RWPE2 (cell line): ENCODE data around the gene DIAPH3.

Experiments
- ATAC-seq: fragments of 200-7000 bp; cut with Tn5 transposase; 3 replicates; pipeline ENCODE4 v1.9.1; 2021; ENCODE audit warnings: low read depth
- DNase-seq: peaks from one replicate; pipeline ENCODE4 v3.0.0-alpha.2; 2020; ENCODE audit warnings: low spot score
- H3K27ac ChIP-seq: fragments of 450-650 bp; 2 replicates; pipeline ENCODE4 v1.5.1; 2017; ENCODE audit warnings: mild to moderate bottlenecking; ENCODE audit not compliant: poor library complexity, severe bottlenecking
- H3K27me3 ChIP-seq: fragments of 250-450 bp; sonication (Bioruptor Pico); 2 replicates; pipeline ENCODE4 v1.5.1; 2021; ENCODE audit warnings: mild to moderate bottlenecking, moderate library complexity; ENCODE audit not compliant: insufficient read depth, poor library complexity, severe bottlenecking
- H3K36me3 ChIP-seq: fragments of 250-450 bp; sonication (Bioruptor Pico); 2 replicates; pipeline ENCODE4 v1.5.1; 2020; ENCODE audit warnings: low read depth, mild to moderate bottlenecking, moderate library complexity
- H3K4me1 ChIP-seq: fragments of 250-450 bp; sonication (Bioruptor Pico); 2 replicates; pipeline ENCODE4 v1.5.1; 2021; ENCODE audit warnings: mild to moderate bottlenecking, moderate library complexity; ENCODE audit not compliant: insufficient read depth, poor library complexity, severe bottlenecking
- H3K4me3 ChIP-seq: fragments of 250-450 bp; sonication (Bioruptor Pico); 2 replicates; pipeline ENCODE4 v1.5.1; 2021; ENCODE audit warnings: mild to moderate bottlenecking, moderate library complexity; ENCODE audit not compliant: severe bottlenecking
- H3K9me3 ChIP-seq: fragments of 250-450 bp; sonication (Bioruptor Pico); 2 replicates; pipeline ENCODE4 v1.5.1; 2021; ENCODE audit warnings: mild to moderate bottlenecking, moderate library complexity; ENCODE audit not compliant: severe bottlenecking
- CTCF ChIP-seq: fragments of 450-650 bp; IDR thresholded peaks from one replicate; pipeline ENCODE4 v1.5.1; 2017; ENCODE audit warnings: mild to moderate bottlenecking, moderate library complexity; ENCODE audit not compliant: poor library complexity, severe bottlenecking

Gene DIAPH3

GRCh38 chr13:60147361-60147760 is 16.4 kb downstream of the DIAPH3 start:
- H3K36me3 ChIP-seq: no peaks in the 10 kb centered on the region
- H3K27ac ChIP-seq: no peak overlapping the region
- H3K9me3 ChIP-seq: no peaks in the 10 kb centered on the region
- H3K4me3 ChIP-seq: no peak overlapping the region
- no peak for ATAC-seq
- no peak for TF ChIP-seq CTCF
- H3K27me3 ChIP-seq: no peaks in the 10 kb centered on the region
- H3K4me1 ChIP-seq: no peaks in the 10 kb centered on the region
- DNase-seq: no peak

GRCh38 chr13:60146471-60146870 is 17.3 kb downstream of the DIAPH3 start:
- no peak for ATAC-seq
- Histone ChIP-seq H3K27ac (no peak overlapping the region), H3K36me3 (no peaks in the 10 kb centered on the region), H3K4me1 (no peaks in the 10 kb centered on the region), H3K9me3 (no peaks in the 10 kb centered on the region), H3K27me3 (no peaks in the 10 kb centered on the region), H3K4me3 (no peak overlapping the region)
- DNase-seq: no peak
- TF ChIP-seq CTCF: no peak

- DNase-seq (no peak), ATAC-seq (no peak)
- no peaks in the 10 kb centered on the region for H3K4me1 ChIP-seq
- no peaks in the 10 kb centered on the region for H3K27me3 ChIP-seq
- H3K36me3 ChIP-seq: no peaks in the 10 kb centered on the region
- TF ChIP-seq CTCF: no peak
- no peak overlapping the region for H3K27ac ChIP-seq
- no peaks in the 10 kb centered on the region for H3K9me3 ChIP-seq
- H3K4me3 ChIP-seq: no peak overlapping the region
These were observed 20.0 kb downstream of the DIAPH3 start for GRCh38 chr13:60143775-60144174.

- no peaks in the 10 kb centered on the region for H3K36me3 ChIP-seq
These were observed 24.5 kb downstream of the DIAPH3 start for GRCh38 chr13:60139272-60139671.

More at GRCh38 chr13:60139272-60139671, 24.5 kb downstream of the DIAPH3 start:
- Histone ChIP-seq H3K9me3 (no peaks in the 10 kb centered on the region), H3K4me3 (no peak overlapping the region), H3K27me3 (no peaks in the 10 kb centered on the region), H3K4me1 (no peaks in the 10 kb centered on the region), H3K27ac (no peak overlapping the region)
- ATAC-seq (no peak), DNase-seq (no peak)
- TF ChIP-seq CTCF: no peak
